GM19035 (cell line): ENCODE measurements around the gene RASL12.
A peak's percentile ranks its signal among the peaks of the same experiment; 100 is the strongest.
"Not testable (repeated sequence)": the region's sequence is repeated elsewhere in the genome, so short reads cannot be mapped to it uniquely, and the experiment has no call there.

ENCODE experiments used
- ATAC-seq: cut with Tn5 transposase; IDR thresholded peaks from one replicate; pipeline ENCODE4 v1.9.1; 2021; ENCODE audit not compliant: unreplicated experiment

RASL12 gene

GRCh38 chr15:65032801-65033537, 34.8 kb downstream of the RASL12 start:
- no peak for ATAC-seq

- ATAC-seq, result no peak
These were observed 38.0 kb downstream of the RASL12 start for GRCh38 chr15:65029736-65030208.

GRCh38 chr15:65028921-65029735, 38.7 kb downstream of the RASL12 start, which contains the start of gene MTFMT:
Gene MTFMT, minus strand, starts transcription at chr15:65029639. Its CDS starts 26 bp downstream, at chr15:65029613.
- ATAC-seq, result peak; percentile 75

- no peak for ATAC-seq
These were observed 39.5 kb downstream of the RASL12 start for GRCh38 chr15:65028338-65028737.

- ATAC-seq, result no peak
These were observed 40.2 kb downstream of the RASL12 start for GRCh38 chr15:65027593-65027992.

GRCh38 chr15:65026756-65027155, 41.0 kb downstream of the RASL12 start:
- ATAC-seq, result no peak

GRCh38 chr15:65021488-65021887, 46.3 kb downstream of the RASL12 start:
- no peak for ATAC-seq

GRCh38 chr15:65020419-65020818, 47.4 kb downstream of the RASL12 start:
- ATAC-seq, result no peak

- ATAC-seq, result not testable (repeated sequence)
These were observed 56.6 kb downstream of the RASL12 start for GRCh38 chr15:65011198-65011597.

GRCh38 chr15:65008983-65009382, 58.8 kb downstream of the RASL12 start:
- no peak for ATAC-seq

GRCh38 chr15:65006876-65007275, 60.9 kb downstream of the RASL12 start:
- ATAC-seq, result no peak

GRCh38 chr15:65004993-65005392, 62.8 kb downstream of the RASL12 start:
- ATAC-seq, result no peak
